HL-60/S4 treated with phorbol 12-myristate 13-acetate at 8.2 ng/mL for 4 days and 3 days (cell line): ENCODE measurements around the gene FBXL14.

ENCODE experiments used
- in situ Hi-C: fragments of 300-500 bp; cut with MboI; formaldehyde crosslinking; loops from 2 replicates; pipeline ENCODE4 v1.15.0; 2022; ENCODE audit warnings: low sequenced_read_pairs

Gene FBXL14, protein sequence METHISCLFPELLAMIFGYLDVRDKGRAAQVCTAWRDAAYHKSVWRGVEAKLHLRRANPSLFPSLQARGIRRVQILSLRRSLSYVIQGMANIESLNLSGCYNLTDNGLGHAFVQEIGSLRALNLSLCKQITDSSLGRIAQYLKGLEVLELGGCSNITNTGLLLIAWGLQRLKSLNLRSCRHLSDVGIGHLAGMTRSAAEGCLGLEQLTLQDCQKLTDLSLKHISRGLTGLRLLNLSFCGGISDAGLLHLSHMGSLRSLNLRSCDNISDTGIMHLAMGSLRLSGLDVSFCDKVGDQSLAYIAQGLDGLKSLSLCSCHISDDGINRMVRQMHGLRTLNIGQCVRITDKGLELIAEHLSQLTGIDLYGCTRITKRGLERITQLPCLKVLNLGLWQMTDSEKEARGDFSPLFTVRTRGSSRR

DNA sequence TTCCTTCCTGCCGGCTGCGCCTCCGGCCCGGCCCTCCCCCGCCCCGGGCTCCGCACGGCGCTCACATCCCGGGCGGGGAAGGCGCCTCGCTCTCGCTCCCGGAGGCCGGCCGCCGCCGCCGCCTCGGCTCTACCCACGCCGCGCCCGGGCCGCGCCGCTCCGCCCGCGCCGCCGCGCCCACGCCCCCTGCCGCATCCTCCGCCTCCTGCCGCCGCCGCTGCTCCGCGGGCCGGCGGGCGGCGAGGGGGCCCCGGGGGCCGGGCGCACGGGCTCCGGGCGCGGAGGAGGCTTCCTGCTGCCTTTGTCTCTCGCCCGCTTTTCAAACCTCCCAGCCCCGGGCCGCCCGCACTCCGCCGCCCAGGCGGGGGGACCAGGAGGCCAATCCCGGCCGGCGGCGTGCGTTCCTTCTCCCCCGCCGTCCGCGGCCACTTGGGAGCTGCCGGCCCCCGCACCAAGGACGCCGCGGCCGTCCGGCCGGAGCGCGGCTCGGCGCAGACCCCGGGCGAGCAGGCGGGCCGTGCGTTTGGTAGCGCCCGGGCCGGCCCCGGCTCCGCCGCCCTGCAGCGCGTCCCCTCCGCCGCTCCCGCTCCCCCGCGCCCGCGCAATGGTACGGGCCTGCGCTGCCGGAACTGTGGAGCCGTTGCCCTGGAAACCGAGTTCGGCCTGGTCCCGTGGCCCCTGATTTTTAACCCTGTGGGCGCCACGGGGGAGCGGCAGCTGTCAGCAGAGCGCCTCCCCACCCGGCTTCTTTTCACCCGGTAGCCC, at the start of gene FBXL14:
TSS of gene FBXL14 (minus strand) at position 321 of the 765 bp plus-strand sequence. CDS start 515 bp downstream, outside the sequence.
- in situ Hi-C loops = no loop called here

DNA sequence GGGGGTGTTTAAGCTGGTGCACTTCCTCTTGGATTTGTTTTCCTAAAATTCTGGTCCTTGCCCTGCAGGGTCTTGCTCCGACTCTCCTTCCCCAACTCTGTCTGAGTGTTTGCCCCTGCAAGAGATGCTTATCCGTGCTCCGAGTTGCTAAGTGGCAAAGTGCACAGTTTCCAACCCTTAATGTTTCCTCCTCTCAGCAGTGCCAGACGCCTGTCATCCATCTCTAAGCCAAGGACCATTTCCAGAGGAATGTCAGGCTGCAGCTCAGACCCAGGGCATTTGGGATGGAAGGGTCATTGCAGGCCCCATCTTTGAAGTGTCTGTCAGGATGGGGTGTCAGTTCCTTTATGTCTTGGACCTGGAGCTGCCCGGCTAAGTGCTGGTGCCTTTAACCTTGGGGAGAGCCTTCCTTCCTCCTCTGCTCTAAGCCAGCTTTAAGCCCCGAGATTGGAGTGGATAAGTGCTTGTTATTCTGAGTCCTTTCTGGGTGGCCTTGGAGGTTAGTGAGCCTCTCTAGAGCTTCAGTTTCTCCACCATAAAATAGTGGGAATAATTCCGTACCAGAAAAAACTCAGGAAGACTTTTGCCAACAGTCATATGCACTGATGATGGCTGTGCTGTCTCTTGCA, 49.6 kb upstream of the FBXL14 start:
- in situ Hi-C loops = no loop called here

GRCh38 chr12:1643043-1643442, 48.7 kb upstream of the FBXL14 start:
- in situ Hi-C loops = no loop called here

DNA sequence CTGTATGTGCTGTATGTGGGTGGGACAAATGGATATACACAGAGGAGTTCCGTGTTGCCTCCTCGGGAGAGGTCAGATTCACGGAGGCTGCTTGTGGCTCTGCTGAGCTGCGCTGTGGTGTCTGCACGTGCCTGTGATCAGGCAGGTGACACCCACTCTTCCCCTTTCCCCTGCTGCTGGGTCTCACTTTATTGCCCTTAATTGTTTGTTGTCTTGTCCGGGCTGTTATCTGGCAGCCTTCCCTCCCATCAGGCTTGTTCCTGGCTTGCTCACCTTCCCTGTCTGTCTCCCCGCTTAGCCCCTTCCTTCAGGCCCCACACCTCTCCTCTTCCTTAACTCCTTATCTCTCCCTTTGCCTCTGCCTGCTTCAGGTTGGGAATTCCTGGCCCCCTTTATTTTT, 48.1 kb upstream of the FBXL14 start:
- in situ Hi-C loops = no loop called here

- in situ Hi-C loops = no loop called here
Measured at GRCh38 chr12:1640328-1641234, 46.2 kb upstream of the FBXL14 start.

DNA sequence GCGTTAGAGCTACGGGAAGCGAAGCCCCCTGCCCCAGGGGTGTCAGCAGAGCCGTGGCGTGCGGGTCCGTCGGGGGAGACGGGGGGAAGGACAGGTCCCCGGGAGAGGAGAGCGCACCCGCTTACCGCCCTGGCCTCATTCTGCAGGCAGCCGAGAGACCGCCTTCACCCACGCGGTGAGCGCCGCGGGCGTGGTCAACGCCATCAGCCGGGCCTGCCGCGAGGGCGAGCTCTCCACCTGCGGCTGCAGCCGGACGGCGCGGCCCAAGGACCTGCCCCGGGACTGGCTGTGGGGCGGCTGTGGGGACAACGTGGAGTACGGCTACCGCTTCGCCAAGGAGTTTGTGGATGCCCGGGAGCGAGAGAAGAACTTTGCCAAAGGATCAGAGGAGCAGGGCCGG, 45.2 kb upstream of the FBXL14 start:
- in situ Hi-C loops = no loop called here

DNA sequence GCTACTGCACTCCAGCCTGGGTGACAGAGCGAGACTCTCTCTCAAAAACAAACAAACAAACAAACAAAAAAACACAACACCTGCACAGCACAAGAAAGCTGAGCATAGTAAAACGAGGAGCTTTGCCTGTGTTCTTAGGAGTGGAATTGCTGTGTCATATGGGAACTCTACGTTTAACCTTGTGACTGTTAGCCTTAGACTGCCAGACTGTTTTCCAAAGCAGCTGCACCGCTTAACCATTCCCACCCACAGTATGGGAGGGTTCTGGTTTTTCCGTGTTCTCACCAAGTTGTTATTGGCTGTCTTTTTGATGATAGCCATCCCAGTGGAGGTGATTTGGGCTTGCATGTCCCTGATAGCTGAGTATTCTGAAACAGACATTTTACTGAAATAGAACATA, 43.8 kb upstream of the FBXL14 start:
- in situ Hi-C loops = no loop called here

DNA sequence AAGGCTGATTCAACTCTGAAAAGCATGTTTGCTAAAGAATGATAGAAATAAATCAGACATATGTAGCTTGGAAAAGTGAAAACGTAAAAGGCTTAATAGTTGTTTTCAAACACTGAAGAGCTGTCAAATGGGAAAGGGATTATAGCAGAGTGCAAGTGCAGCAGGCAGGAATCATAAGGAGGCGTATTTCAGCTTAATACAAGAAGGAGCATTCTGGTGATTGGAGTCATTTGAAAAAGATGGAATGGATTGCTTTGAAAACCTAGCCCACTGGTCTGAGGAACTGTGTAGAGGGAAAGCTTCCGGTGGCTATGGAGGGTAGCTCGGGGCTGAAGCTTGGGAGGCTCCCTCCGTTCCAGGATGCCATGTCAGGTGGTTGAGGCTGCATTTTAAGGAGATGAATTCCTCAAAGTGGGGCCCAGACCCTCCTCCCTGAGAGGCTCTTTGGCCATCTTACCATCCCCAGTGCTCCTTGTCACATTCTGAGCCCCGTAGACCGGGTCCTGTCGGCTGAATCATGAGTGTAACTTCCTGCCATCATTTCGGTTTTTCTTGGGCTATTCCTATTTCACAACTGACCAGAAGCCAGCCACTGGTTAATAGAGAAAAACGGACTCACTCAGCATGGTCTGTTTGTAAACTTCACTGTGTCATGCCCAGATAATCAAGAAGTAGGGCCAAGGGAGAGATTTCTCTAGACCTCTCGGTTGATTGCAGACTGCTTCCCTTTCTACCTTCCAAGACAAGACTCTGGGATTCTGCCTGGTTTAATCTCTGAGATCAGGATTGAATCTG, 41.1 kb upstream of the FBXL14 start:
- in situ Hi-C loops = no loop called here

DNA sequence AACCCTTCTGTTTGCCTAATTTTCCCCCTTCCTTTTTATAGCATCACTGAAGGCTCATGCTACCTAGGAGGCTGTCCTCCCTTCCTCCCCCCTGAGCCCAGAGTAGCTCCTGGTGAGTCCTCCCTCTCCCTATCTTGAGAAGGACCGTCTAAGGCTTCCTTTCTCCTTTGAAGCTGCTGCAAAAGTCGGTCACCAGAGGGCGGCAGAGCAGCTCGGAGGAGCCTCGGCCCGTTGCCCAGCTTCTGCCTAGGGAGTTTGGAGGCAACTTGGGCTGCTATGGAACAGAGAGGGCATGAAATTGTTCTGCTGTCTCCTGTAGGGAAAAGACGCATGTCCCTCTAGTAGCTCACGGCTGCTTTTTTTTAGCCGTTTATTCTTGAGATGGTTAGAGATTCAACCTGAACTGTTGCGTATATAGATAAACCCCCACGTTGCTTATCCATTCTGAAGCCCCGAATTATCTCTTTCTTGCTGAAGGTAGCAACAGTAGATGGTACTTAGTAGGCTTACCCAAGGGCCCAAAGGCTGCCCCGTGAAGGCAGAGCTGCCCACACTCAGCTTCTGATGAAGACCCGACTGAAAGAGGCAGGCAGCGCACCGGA, 40.3 kb upstream of the FBXL14 start:
- in situ Hi-C loops = no loop called here

DNA sequence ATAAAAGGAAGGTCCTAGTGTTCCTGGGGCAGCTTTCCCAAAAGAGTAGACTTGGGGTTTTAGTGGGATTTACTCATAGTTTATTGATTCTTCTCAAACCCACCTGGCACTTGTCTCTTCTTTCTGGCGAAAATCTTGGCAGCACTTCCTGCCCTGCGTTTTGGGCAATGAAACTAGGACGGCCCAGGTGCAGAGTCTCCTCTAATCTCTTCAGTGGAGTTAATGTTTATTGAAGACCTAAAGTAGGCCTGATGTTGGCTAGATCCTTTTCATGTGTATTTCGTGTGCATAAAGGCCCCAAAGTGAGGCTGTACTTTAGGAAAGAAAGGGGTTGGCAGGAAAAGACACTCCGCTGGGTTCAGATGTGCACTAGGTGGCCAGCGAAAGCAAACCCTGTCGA, 39.8 kb upstream of the FBXL14 start:
- in situ Hi-C loops = no loop called here

DNA sequence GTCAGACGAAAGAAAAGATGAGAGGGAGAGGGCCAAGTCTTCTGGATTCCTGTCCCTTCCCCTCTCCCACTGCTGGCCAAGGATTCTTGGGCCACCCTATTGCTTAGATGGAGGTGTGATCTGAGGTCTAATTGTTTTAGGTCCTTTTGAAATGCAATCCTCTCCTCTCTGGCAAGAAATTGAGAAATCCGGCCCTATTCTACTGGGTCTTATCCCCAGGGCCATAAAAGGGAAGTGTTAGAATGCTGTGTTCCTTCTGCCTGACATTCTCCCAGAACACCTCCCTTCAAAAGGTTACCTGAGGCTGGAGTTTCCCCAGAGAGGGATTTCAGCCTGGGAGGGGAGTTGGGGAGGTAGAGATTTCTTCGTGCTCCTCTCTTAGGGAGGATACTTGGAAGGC, 39.1 kb upstream of the FBXL14 start:
- in situ Hi-C loops = no loop called here

DNA sequence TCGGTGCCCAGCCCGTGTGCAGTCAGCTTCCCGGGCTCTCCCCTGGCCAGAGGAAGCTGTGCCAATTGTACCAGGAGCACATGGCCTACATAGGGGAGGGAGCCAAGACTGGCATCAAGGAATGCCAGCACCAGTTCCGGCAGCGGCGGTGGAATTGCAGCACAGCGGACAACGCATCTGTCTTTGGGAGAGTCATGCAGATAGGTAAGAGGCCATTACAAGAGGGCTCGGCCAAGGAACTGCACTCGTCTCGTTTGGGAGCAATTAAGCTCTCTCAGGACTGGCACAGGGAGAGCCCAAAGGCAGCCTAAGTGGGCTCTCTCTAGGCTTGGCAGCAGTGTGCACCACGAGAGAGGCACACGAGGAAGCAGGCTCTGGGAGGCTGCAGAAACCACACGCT, 38.3 kb upstream of the FBXL14 start:
- in situ Hi-C loops = no loop called here

DNA sequence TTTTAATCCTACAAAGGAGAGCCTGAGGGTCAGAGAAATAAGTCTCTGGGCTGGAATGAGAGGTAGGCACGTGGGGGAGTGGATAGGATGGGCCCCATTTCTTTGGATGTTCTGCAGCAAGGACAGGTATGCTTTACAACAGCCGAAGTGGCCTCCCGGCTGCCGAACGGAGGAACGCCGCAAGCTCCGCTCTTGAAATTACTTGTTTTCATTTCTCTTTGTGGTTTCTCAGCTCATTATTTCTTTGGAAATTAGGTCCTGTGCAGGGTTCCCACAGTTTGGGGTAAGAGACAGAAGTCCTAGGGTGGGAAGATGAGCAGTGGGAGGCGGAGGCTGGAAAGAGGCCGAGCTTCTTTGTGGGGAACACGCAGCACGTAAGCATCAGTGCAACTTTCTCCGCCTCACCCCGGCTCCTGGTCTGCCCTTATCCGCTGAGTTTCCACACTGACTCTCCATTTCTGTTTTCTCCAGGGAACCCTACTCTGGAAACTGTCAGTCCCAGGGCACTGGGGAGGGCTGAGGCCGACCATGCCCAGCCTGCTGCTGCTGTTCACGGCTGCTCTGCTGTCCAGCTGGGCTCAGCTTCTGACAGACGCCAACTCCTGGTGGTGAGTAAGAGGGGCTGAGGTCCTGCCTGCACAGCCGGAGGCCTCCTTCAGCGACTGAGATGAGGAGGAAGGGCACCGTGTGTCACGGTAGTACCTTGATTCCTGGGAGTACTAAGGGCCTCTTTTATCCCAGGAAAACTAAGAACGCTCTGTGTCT, 36.6 kb upstream of the FBXL14 start:
- in situ Hi-C loops = no loop called here

DNA sequence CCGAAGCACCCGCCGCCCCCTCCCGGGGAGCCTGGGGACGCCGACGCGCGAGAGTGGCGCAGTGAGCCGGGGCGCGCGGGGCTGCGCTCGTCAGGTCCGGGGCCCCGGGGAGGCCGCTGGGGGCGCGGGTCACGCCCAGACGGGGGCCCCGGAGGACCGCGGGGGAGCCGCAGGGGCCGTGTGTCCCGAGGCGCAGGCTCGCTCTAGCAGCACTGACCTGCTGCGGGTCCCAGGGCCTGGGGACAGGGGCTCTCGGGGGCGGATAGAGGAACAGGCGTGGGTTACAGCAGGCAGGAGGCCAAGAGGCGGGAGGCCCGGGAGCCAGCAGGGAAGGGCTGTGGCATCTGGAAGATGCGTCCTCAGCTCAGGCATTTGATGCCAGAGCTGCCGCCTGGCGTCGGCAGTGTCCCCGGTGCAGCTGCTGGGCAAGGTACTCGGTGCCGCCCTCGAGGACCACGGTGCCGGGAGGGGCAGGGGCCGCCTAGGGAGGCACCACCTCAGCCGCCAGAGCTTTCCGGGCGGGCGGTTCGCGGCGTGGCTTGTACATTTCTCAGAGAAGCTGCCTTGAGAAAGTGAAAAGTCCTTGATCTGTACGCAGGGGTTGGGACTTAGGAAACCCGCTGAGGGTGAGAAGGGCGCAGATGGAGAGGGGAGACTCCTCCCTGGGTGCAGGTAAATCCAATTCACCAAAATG, 35.9 kb upstream of the FBXL14 start:
- in situ Hi-C loops = no loop called here

DNA sequence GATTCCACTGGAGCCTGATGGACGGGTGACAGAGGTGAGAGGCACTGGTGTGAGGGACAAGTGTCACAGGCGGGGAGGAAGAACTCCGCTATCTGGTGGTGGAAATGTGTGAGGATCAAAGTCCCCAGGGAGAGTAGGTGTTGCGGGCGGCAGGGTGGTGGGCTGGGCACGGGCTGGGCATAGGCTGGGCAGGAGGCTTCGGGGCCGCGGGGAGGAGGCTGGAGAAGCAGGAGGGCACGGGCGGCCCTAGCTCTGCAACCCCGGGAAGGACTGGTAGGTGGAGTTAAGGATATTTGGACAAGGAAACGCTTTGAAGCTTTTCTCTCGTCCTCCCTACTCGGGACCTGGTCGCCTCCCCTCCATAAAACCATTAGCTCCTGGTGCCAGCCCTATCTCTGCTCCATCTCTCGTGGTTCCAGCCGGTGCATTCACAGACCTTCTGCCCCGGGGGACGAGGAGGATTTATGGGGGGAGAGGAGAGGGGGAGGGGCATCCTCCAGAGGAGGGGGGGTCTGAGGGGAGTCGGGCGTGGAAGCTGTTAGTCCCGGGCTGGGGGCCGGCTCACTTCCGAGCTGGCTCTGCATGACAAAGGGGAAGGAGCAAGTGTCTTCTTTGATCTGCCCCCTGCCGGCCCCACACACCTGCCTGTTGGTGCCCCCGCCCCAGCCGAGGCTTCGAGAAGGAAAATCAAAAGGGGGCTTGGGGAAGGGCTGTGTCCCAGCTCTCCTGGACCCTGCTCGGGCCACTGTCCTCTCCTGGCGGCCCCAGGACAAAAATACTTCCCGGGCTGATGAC, 35.2 kb upstream of the FBXL14 start:
- in situ Hi-C loops = no loop called here

DNA sequence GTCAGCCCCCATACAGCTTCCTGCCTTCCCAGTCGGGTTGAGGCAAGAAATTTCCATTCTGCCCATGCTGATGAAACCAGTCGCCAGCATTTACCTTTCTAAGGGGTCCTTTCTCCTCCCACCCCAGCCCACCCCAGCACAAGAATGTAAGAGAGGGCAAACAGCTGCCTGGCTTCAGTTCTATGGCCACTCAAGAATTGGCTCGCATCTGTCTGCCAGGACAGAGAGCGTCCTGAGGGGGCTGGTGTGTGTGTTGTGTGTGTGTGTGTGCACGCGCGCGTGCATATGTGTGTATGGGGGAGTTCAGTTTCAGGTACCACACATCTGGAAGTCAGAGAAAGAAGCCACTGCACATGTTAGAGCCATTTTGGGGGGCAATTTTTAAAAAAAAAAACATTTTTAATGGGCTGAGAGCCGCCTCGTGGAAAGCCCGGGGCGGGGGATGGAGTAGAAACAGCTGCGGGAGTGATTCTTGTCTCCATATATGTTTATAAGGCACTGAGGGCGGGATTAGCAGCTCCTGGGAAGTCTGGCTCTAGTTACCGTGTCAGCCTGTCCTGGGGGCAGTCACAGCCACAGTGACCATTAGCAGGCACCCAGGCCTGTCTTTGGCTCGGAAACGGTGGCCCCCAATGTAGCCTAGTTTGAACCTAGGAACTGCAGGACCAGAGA, 34.4 kb upstream of the FBXL14 start, which contains the start of gene WNT5B:
TSS of gene WNT5B (plus strand) at position 566 of the 672 bp plus-strand sequence. CDS start 2,124 bp downstream, outside the sequence.
- in situ Hi-C loops = no loop called here

- in situ Hi-C loops = no loop called here
Measured at GRCh38 chr12:1622406-1622805, 28.0 kb upstream of the FBXL14 start.
